ENCODE results near the gene MRPS18A. TPM values are rescaled to one million over a fixed set of nuclear protein-coding genes. Genes with fewer than 3 reads are reported as not detected.

Gene MRPS18A
- 30.8 and 47.1 TPM in 2 replicates for total RNA-seq

DNA sequence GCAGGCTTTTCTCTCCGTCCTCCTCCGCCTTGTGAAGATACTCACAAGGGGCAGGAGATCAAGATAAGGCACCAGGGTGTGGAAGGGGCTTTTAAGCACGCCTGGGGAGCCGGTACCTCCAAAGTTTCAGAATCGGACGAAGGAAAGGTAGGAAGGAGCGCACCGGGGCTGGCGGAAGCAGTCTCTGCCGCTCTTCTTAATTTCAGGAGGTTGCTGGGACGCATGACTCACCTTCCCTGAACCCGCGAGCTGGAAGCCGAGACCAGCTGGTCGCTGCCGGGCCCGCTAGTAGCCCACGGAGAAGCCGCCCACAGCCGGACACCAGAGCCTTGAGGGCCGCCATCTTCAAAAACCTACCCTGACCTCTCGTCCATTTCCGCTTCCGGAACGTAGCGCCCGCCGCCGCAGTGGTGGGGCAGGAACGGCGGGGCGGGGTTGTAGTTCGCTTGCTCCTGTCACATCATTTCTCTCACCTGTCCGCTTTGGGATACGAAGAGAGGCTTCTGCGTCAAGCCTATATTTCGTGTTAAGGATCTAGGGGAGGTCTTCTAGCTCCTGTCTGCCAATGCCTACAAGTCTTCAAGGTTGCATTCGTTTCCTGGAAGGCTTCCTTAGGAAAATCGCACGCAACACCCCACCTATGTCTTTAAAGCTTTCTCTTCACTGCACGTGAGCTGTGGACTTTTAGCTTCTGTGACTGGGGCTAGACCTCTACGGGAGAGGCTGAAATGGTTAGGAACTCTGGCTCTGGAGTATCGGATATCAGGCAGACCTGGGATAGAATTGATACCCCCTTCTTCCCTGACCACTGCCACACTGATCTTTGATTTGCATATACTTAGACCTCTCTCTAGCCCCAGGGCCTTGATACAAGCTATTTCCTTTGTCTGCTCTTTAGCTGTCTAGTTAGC lies at the start of gene MRPS18A:
Gene MRPS18A, minus strand, starts transcription at position 355 of the 911 bp plus-strand sequence. Its CDS starts 12 bp downstream, at position 343.

GRCh38 chr6:43644940-43645612 lies 42.5 kb downstream of the MRPS18A start, which contains the start of gene RSPH9:
Gene RSPH9 (plus strand): TSS chr6:43645036. CDS start chr6:43645099, 63 bp downstream.

DNA sequence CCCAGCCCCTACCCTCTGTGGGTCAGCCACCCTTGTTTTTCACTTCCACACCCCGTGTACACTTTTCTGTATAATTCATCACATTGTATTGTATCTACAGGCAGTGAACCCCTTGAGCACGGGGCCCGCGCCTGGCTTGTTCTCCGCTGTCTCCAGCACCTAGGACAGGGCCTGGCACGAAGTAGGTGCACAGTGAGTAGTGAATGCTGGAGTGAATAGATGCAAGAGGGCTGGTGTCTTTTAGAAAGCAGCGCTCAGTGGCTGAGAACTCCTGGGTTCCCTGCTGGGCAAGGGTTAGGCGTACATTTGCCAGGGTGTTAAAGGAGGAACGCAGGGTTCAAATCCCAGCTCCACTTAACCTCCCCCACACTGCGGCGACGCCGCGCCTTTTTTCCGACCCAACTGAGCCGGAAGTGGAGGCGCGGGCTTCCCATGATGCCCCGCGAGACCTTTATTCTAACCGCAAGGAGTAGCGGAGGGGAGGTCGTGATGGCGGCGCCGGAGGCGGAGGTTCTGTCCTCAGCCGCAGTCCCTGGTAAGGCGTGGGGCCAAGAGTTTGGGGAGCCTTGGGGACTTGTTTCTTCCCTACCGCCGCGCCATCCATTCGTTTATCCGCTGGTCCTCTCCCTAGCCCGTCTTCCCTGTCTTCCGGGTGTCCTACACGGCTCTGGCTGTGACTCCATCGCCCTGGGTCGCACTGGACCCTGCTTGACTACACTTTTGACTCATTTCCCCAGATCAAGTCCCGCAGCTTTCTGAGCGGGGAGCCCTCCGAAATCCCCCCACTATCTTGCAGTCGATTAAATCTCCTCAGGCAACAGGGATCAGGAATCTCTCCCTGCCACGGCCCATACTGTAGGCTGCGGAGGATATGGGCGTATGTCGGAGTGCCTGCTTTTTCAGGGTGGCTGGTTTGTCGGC lies 51.9 kb downstream of the MRPS18A start, which contains the start of gene MAD2L1BP:
Gene MAD2L1BP, plus strand, starts transcription at position 454 of the 921 bp plus-strand sequence. Its CDS starts 36 bp downstream, at position 490.

DNA sequence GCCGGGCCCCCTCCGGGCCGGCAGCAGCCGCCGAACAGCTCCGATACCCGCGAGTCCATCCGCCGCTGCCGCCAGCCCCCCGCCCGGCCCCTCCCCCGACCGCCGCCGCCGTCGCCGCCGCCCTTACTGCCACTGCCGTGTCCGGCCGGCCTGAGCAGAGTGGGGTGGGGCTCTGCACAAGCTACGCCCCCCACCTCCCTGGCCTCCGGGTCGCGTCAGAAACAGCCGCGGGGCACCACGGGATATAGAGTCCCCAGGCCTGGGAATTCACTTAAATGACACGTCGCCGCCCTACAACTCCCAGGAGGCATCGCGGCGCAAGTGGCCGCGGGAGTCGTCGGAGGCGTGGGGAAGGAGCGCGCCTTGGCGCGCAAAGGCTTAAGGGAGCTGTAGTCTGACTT lies 58.5 kb downstream of the MRPS18A start, which contains the start of gene GTPBP2:
Gene GTPBP2, minus strand, starts transcription at position 161 of the 401 bp plus-strand sequence. Its CDS starts 102 bp downstream, at position 59.

Other genes with a start within 250 kb of the MRPS18A start
- 0.23 and 5.8 TPM in 2 replicates for gene DLK2, start 232.2 kb downstream of the MRPS18A start, total RNA-seq
- 16.1 and 21.8 TPM in 2 replicates for gene TJAP1, start 210.2 kb downstream of the MRPS18A start, total RNA-seq
- 0.35 and 1.5 TPM in 2 replicates for gene LRRC73, start 177.4 kb downstream of the MRPS18A start, total RNA-seq
- gene YIPF3, start 170.9 kb downstream of the MRPS18A start, total RNA-seq, result 119 and 131 TPM in 2 replicates
- 18.2 and 19.7 TPM in 2 replicates for gene POLR1C, start 170.7 kb downstream of the MRPS18A start, total RNA-seq
- gene XPO5, start 111.8 kb downstream of the MRPS18A start, total RNA-seq, result 13.3 and 54.6 TPM in 2 replicates
- 11.3 and 29.1 TPM in 2 replicates for gene POLH, start 111.6 kb downstream of the MRPS18A start, total RNA-seq
- gene GTPBP2, start 58.5 kb downstream of the MRPS18A start, total RNA-seq, result 35.7 and 53.8 TPM in 2 replicates
- gene MAD2L1BP, start 52.0 kb downstream of the MRPS18A start, total RNA-seq, result 25.4 and 29.5 TPM in 2 replicates
- 0.47 and 1.2 TPM in 2 replicates for gene RSPH9, start 42.8 kb downstream of the MRPS18A start, total RNA-seq
- gene VEGFA, start 82.4 kb upstream of the MRPS18A start, total RNA-seq, result 134 and 143 TPM in 2 replicates